Coronary artery (tissue), 2 donors: ENCODE measurements around the gene GNE.
"Not testable (repeated sequence)": the region's sequence is repeated elsewhere in the genome, so short reads cannot be mapped to it uniquely, and the experiment has no call there.

Experiments used
- DNase-seq: peaks from one replicate; pipeline ENCODE4 v3.0.0-alpha.2; 2017; ENCODE audit warnings: low spot score
- H3K27ac ChIP-seq, 2 donors: fragments of 200-600 bp; sonication (generic); one replicate each; pipeline ENCODE4 v1.5.1; 2016 to 2019
- H3K4me3 ChIP-seq: fragments of 200-600 bp; sonication (generic); 2 replicates; pipeline ENCODE4 v1.5.1; 2016; ENCODE audit warnings: mild to moderate bottlenecking, moderate library complexity
- CTCF ChIP-seq: fragments of 200-600 bp; sonication (generic); IDR thresholded peaks from one replicate; pipeline ENCODE4 v1.5.1; 2019; ENCODE audit warnings: antibody characterized with exemption

Gene GNE

GRCh38 chr9:36247356-36247755 lies 10.9 kb downstream of the GNE start:
- TF ChIP-seq CTCF = no peak
- Histone ChIP-seq H3K4me3 (no peak overlapping the region), H3K27ac (no peak overlapping the region)
- no peak for DNase-seq

GRCh38 chr9:36245906-36246305 lies 12.3 kb downstream of the GNE start:
- no peak overlapping the region for H3K4me3 ChIP-seq
- DNase-seq = no peak
- no peak for TF ChIP-seq CTCF
- no peak overlapping the region for H3K27ac ChIP-seq

- H3K4me3 ChIP-seq, H3K27ac ChIP-seq, DNase-seq: not testable (repeated sequence)
These were observed 18.6 kb downstream of the GNE start for GRCh38 chr9:36239675-36240074.

- not testable (repeated sequence) for DNase-seq, H3K4me3 ChIP-seq, H3K27ac ChIP-seq
These were observed 19.0 kb downstream of the GNE start for GRCh38 chr9:36239205-36239604.

- no peak for TF ChIP-seq CTCF
- no peak overlapping the region for H3K27ac ChIP-seq
- DNase-seq = no peak
- H3K4me3 ChIP-seq = no peak overlapping the region
These were observed 21.0 kb downstream of the GNE start for GRCh38 chr9:36237230-36237629.

GRCh38 chr9:36222449-36222848 lies 35.8 kb downstream of the GNE start:
- TF ChIP-seq CTCF = no peak
- Histone ChIP-seq H3K4me3 (no peak overlapping the region), H3K27ac (no peak overlapping the region)
- no peak for DNase-seq

- Histone ChIP-seq H3K27ac (no peak overlapping the region), H3K4me3 (no peak overlapping the region)
- DNase-seq = no peak
- no peak for TF ChIP-seq CTCF
These were observed 36.6 kb downstream of the GNE start for GRCh38 chr9:36221667-36222066.

GRCh38 chr9:36218411-36218901 lies 39.8 kb downstream of the GNE start:
- Histone ChIP-seq H3K4me3 (no peak overlapping the region), H3K27ac (no peak overlapping the region)
- no peak for TF ChIP-seq CTCF
- no peak for DNase-seq
